BJ (cell line): ENCODE measurements around the gene FAM156A. TPM values are rescaled to one million over a fixed set of nuclear protein-coding genes. Genes with fewer than 3 reads are reported as not detected.
"Not testable (repeated sequence)": the region's sequence is repeated elsewhere in the genome, so short reads cannot be mapped to it uniquely, and the experiment has no call there.

Source experiments
- CTCF ChIA-PET: fragments of 350-600 bp; formaldehyde crosslinking; extraction: SDS; loops from one replicate; lab custom pipeline; 2021; ENCODE audit warnings: antibody characterized with exemption, inconsistent platforms; lab: Yijun Ruan, JAX
- POLR2A ChIA-PET: fragments of 300-600 bp; sonication (Branson Sonifier 250); formaldehyde crosslinking; extraction: SDS; loops from one replicate; lab custom pipeline; 2021; ENCODE audit warnings: antibody characterized with exemption; lab: Charles Lee
- DNase-seq: peaks from one replicate; pipeline ENCODE4 v3.0.0-alpha.2; 2011; ENCODE audit warnings: low read depth
- H3K27me3 ChIP-seq: 2 replicates; pipeline ENCODE4 v1.6.0; 2011; ENCODE audit warnings: low read length; ENCODE audit not compliant: control insufficient read depth, insufficient read depth
- H3K36me3 ChIP-seq: 2 replicates; pipeline ENCODE4 v1.5.1; 2011; ENCODE audit warnings: low read length; ENCODE audit not compliant: control insufficient read depth, insufficient read depth
- H3K4me3 ChIP-seq: 2 replicates; pipeline ENCODE4 v1.5.1; 2011; ENCODE audit warnings: low read depth, mild to moderate bottlenecking, control low read depth, low read length
- CTCF ChIP-seq: IDR thresholded peaks from 2 replicates; pipeline ENCODE4 v1.5.1; 2011; ENCODE audit warnings: low read depth, mild to moderate bottlenecking, control low read depth, inconsistent platforms, low read length, moderate library complexity; ENCODE audit not compliant: insufficient read depth
- polyA plus RNA-seq: library from polyadenylated mRNA; depleted of rRNA; stranded (reverse); fragments of >200 nt; gene quantifications from 2 replicates; pipeline ENCODE4 v1.2.3, GENCODE V29; 2011; rRNA removed

Gene FAM156A
- polyA plus RNA-seq, 1 experiment = 33.3 TPM

GRCh38 chrX:52923781-52924241, 34.5 kb downstream of the FAM156A start:
- CTCF ChIA-PET = interaction anchor here (1.8 kb wide), 1 partner anchor 66 kb away, joined by 5 read pairs; no protein-coding TSS in a partner anchor
- no peak for DNase-seq
- no peak for TF ChIP-seq CTCF
- Histone ChIP-seq H3K36me3 (no peaks in the 10 kb centered on the region), H3K4me3 (no peak overlapping the region), H3K27me3 (no peaks in the 10 kb centered on the region)
- POLR2A ChIA-PET = no interaction called here

- H3K27me3 ChIP-seq, H3K36me3 ChIP-seq, POLR2A ChIA-PET, DNase-seq, CTCF ChIA-PET, H3K4me3 ChIP-seq: not testable (repeated sequence)
These were observed 43.6 kb downstream of the FAM156A start for GRCh38 chrX:52914704-52915103.

GRCh38 chrX:52913681-52914080, 44.6 kb downstream of the FAM156A start:
- CTCF ChIA-PET, H3K36me3 ChIP-seq, H3K4me3 ChIP-seq, DNase-seq, POLR2A ChIA-PET, H3K27me3 ChIP-seq: not testable (repeated sequence)

DNA sequence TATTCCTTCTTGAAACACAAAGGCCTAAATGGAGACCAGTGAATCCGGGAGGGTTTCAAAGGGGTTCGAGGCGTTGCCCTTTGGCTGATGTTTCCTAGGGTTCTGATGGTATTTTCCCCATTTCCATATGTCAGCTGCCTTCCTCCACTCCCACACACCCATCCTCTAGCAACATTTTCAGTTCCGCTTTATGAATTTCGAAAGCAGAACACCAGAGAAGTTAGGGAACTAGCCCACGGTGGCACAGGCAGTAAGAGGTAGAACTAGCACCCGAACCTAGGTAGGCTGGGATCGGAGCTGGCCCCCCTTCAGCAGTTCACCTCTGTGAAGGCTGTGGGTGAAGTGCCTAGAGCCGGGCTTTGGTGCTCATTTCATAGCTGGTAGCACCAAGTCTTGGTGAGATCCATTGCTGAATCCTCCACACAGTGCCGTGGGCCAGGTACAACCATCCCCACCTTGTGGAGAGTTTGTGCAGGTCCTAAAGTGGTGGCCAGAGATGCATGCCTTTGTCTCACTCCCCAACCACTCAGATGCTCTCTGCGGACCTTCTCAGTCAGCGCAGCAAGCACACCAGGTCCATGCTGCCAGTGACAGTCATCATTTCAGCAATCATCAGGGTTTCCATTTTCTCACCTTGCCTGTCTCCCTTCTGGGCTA, 48.9 kb downstream of the FAM156A start:
- H3K27me3 ChIP-seq = not testable (repeated sequence)

DNA sequence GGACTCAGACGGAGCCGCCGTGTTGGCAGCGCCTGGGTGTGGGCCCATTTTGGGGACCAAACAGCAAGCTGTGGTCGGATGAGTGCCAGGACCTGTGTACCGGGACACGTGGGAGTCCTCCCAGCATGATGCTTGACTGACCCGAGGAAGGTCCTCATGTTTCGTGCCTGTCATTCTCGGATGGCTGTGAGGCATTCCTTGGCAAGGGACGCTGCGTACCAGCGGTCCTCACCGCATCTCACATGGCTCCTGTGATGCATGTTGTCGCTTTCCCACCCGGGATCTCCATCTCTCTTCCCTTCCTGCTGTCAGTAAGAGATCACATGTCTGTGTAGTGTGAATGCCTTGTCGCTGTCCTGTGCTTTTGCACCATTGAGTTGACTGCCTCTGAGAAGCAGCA, 50.4 kb downstream of the FAM156A start:
- DNase-seq, POLR2A ChIA-PET, H3K27me3 ChIP-seq, CTCF ChIA-PET, H3K4me3 ChIP-seq, H3K36me3 ChIP-seq: not testable (repeated sequence)

More for the DNA sequence above, 48.9 kb downstream of the FAM156A start:
- CTCF ChIA-PET, H3K4me3 ChIP-seq, DNase-seq, H3K36me3 ChIP-seq, POLR2A ChIA-PET: not testable (repeated sequence)

GRCh38 chrX:52907137-52907536, 51.2 kb downstream of the FAM156A start:
- DNase-seq, H3K36me3 ChIP-seq, CTCF ChIA-PET, H3K27me3 ChIP-seq, H3K4me3 ChIP-seq, POLR2A ChIA-PET: not testable (repeated sequence)

GRCh38 chrX:52906072-52906471, 52.2 kb downstream of the FAM156A start:
- H3K36me3 ChIP-seq, H3K27me3 ChIP-seq, CTCF ChIA-PET, H3K4me3 ChIP-seq, POLR2A ChIA-PET, DNase-seq: not testable (repeated sequence)

- H3K36me3 ChIP-seq, POLR2A ChIA-PET, H3K27me3 ChIP-seq, DNase-seq, CTCF ChIA-PET, H3K4me3 ChIP-seq: not testable (repeated sequence)
These were observed 52.8 kb downstream of the FAM156A start for GRCh38 chrX:52905531-52905930.

Other genes starting within 250 kb of the FAM156A start
- gene SSX2B, start 207.3 kb downstream of the FAM156A start, polyA plus RNA-seq = not detected in 2 replicates
- gene SPANXN5, start 161.1 kb downstream of the FAM156A start, polyA plus RNA-seq = not detected in 2 replicates
- not detected in 2 replicates for gene XAGE5, start 147.2 kb downstream of the FAM156A start, polyA plus RNA-seq
- not detected in 2 replicates for gene XAGE3, start 90.4 kb downstream of the FAM156A start, polyA plus RNA-seq
- 28.8 and 49.5 TPM in 2 replicates for gene FAM156B, start 61.2 kb downstream of the FAM156A start, polyA plus RNA-seq
- gene GPR173, start 90.3 kb upstream of the FAM156A start, polyA plus RNA-seq = 1.7 and 2.7 TPM in 2 replicates
- gene TSPYL2, start 123.8 kb upstream of the FAM156A start, polyA plus RNA-seq = 22.9 and 29.3 TPM in 2 replicates
- 2.3 and 2.5 TPM in 2 replicates for gene KANTR, start 135.6 kb upstream of the FAM156A start, polyA plus RNA-seq